Type B pancreatic cell (in vitro differentiated cells): ENCODE results near the gene SSR1. TPM values are rescaled to one million over a fixed set of nuclear protein-coding genes. Genes with fewer than 3 reads are reported as not detected.

Experiments used
- DNase-seq: peaks from one replicate; pipeline ENCODE4 v3.0.0; 2021; ENCODE audit warnings: mixed read lengths; ENCODE audit not compliant: unreplicated experiment; ENCODE audit errors: extremely low spot score
- H3K27ac Mint-ChIP-seq: 2 replicates; pipeline ENCODE4 v1.8.0; 2021; ENCODE audit warnings: mild to moderate bottlenecking, mixed read lengths
- H3K27me3 Mint-ChIP-seq: 2 replicates; pipeline ENCODE4 v1.8.0; 2021; ENCODE audit warnings: mixed read lengths
- H3K36me3 Mint-ChIP-seq: 2 replicates; pipeline ENCODE4 v1.8.0; 2021; ENCODE audit warnings: mixed read lengths
- H3K4me1 Mint-ChIP-seq: one replicate; pipeline ENCODE4 v1.8.0; 2021; ENCODE audit warnings: mixed read lengths; ENCODE audit not compliant: unreplicated experiment
- H3K4me3 Mint-ChIP-seq: 2 replicates; pipeline ENCODE4 v1.8.0; 2021; ENCODE audit warnings: mild to moderate bottlenecking, mixed read lengths
- H3K9me3 Mint-ChIP-seq: 2 replicates; pipeline ENCODE4 v1.8.0; 2021; ENCODE audit warnings: mixed read lengths
- total RNA-seq: library from RNA; stranded (reverse); gene quantifications from 2 replicates; pipeline ENCODE4 v1.2.1, GENCODE V29; 2021; ENCODE audit warnings: low replicate concordance
- TF ChIP-seq, protein P1 (sequence below): fragments of 200-600 bp; sonication (generic); conservative IDR thresholded peaks from 2 replicates; pipeline ENCODE4 v1.5.0; 2021; ENCODE audit warnings: antibody characterized with exemption, mild to moderate bottlenecking

SSR1 gene
- total RNA-seq, 1 donor from 2014 or later, result 124 TPM

DNA sequence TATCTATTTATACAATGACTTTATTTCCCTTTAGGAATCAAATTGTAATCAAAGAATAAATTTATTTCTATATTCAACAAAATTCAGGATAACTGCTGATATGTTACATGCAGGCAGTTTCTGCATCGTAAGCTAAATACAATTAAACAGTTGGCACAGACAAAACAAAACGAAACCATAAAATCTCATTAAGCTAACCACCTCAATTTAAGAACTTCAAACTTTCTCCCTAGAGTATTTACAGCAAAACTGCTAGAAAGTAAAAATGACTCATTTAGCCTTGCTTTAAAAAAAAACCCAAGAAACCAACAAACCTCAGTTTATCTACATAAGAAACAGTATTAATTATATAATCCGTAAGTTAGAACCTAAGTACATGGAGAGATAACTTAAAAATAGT lies 17.1 kb downstream of the SSR1 start:
- no peaks in the 10 kb centered on the region for H3K27me3 Mint-ChIP-seq

DNA sequence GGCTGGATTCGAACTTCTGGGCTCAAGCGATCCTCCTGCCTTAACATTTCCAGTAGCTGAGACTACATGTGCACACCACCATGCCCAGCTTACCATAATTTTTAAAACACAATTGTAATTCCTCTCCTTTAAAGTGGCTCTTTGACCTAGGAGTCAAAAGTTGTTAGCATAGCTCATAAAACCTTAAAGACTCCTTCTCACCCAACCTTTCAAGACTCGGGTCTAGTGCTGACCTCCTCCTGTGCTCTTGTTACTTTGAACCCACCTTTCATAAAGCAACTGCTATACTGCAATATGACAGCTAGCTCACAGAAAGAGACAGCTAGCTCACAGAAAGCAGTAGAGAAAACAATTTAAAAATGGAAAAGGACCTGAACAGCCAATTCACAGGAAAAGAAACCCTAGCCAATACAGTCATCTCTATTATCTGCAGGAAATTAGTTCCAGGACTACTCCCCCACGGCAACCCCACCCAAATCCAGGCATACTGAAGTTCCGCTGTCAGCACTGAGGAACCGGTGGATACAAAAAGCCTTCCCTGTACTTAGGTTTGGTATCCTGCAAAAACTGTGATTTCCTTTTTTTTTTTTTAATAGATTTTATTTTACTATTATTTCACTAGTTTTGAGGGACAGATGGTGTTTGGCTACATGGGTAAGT lies 20.3 kb downstream of the SSR1 start:
- H3K9me3 Mint-ChIP-seq, result no peaks in the 10 kb centered on the region
- H3K4me1 Mint-ChIP-seq, result no peaks in the 10 kb centered on the region

More for the DNA sequence above, 17.1 kb downstream of the SSR1 start:
- H3K4me1 Mint-ChIP-seq, result no peaks in the 10 kb centered on the region
- TF ChIP-seq, protein P1, sequence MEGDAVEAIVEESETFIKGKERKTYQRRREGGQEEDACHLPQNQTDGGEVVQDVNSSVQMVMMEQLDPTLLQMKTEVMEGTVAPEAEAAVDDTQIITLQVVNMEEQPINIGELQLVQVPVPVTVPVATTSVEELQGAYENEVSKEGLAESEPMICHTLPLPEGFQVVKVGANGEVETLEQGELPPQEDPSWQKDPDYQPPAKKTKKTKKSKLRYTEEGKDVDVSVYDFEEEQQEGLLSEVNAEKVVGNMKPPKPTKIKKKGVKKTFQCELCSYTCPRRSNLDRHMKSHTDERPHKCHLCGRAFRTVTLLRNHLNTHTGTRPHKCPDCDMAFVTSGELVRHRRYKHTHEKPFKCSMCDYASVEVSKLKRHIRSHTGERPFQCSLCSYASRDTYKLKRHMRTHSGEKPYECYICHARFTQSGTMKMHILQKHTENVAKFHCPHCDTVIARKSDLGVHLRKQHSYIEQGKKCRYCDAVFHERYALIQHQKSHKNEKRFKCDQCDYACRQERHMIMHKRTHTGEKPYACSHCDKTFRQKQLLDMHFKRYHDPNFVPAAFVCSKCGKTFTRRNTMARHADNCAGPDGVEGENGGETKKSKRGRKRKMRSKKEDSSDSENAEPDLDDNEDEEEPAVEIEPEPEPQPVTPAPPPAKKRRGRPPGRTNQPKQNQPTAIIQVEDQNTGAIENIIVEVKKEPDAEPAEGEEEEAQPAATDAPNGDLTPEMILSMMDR, result no peak
- no peak overlapping the region for H3K4me3 Mint-ChIP-seq
- H3K9me3 Mint-ChIP-seq, result no peaks in the 10 kb centered on the region
- H3K27ac Mint-ChIP-seq, result no peak overlapping the region
- DNase-seq, result no peak
- peaks cover 28% of the 10 kb centered on the region for H3K36me3 Mint-ChIP-seq

DNA sequence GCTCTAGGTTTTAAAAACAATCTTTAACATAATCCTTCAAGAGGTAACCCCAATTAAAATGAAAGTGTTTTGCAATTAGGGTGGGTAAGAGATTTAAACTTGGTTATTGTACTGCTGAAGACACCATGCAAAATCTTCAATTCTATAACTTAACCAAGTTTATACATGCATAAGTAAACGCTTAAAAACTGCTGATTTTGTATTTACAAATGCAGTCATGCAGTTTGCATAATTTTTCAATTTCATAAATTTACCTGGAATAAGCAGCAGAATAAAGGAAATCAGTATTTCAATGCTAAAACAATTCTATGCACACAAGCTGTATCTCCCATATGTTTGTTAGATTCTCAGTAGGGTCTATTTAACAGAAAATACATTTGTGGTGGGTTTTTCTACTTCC lies 22.9 kb downstream of the SSR1 start:
- no peak for DNase-seq
- Mint-ChIP-seq H3K9me3 (no peaks in the 10 kb centered on the region), H3K4me1 (no peaks in the 10 kb centered on the region), H3K4me3 (no peak overlapping the region), H3K36me3 (peaks cover 30% of the 10 kb centered on the region), H3K27ac (no peak overlapping the region), H3K27me3 (no peaks in the 10 kb centered on the region)
- TF ChIP-seq, protein P1, result no peak

More for the DNA sequence above, 20.3 kb downstream of the SSR1 start:
- Mint-ChIP-seq H3K36me3 (peaks cover 30% of the 10 kb centered on the region), H3K4me3 (no peak overlapping the region), H3K27me3 (no peaks in the 10 kb centered on the region), H3K27ac (no peak overlapping the region)
- TF ChIP-seq, protein P1, result no peak
- no peak for DNase-seq

DNA sequence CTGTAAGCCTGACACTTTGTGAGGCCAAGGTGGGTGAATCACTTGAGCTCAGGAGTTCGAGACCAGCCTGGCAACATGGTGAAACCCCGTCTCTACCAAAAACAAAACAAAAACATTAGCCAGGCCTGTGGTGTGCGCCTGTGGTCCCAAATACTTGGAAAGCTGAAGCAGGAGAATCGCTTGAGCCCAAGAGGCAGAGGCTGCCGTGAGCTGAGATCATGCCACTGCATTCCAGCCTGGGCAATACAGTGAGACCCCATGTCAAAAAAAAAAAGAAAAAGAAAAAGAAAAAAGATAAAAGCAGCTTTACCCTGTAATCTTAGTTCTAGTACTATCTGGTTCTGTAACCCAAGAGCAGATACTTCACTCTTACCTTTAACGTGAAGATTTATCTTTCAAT lies 27.6 kb downstream of the SSR1 start:
- Mint-ChIP-seq H3K36me3 (peaks cover 30% of the 10 kb centered on the region), H3K4me1 (no peaks in the 10 kb centered on the region), H3K4me3 (no peak overlapping the region), H3K9me3 (no peaks in the 10 kb centered on the region), H3K27ac (no peak overlapping the region), H3K27me3 (no peaks in the 10 kb centered on the region)
- TF ChIP-seq, protein P1, result no peak
- DNase-seq, result no peak

DNA sequence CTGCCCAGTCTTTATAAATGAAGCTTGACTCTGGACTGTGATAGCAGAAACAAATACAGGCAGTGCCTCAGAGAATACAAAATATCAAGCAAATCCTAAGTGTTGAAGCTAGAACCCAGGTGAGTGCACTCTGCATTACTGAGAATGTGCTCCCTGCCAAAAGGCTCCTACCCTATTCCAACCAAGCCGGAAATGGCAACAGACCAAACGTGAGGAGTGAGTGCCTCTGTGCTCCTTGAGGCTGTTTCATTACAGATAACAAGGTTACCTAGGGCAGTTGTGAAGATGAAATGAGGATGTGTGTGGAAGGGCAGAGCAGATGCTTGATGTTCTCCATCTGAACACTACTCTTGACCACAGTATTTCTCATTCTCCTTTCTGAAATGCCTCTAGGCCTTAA lies 29.3 kb downstream of the SSR1 start:
- TF ChIP-seq, protein P1, result no peak
- Mint-ChIP-seq H3K27ac (no peak overlapping the region), H3K27me3 (no peaks in the 10 kb centered on the region), H3K4me1 (no peaks in the 10 kb centered on the region), H3K4me3 (no peak overlapping the region), H3K36me3 (peaks cover 16% of the 10 kb centered on the region), H3K9me3 (no peaks in the 10 kb centered on the region)
- no peak for DNase-seq
